Esophagus squamous epithelium (tissue), 5 donors: Measurements from ENCODE around the gene SAMD11. TPM values are rescaled to one million over a fixed set of nuclear protein-coding genes. Genes with fewer than 3 reads are reported as not detected.

Source experiments
- DNase-seq: peaks from one replicate; lab custom pipeline; 2025; lab: John Stamatoyannopoulos, UW
- H3K27ac ChIP-seq, 4 donors: fragments of 200-600 bp; sonication (generic); one replicate each; pipeline ENCODE4 v1.5.1; 2016 to 2019; ENCODE audit warnings: mild to moderate bottlenecking in 1 of 4
- H3K27me3 ChIP-seq, 4 donors: fragments of 200-600 bp; sonication (generic); 1 replicate in 3 of 4; 2 replicates in 1 of 4; pipeline versions ENCODE4 v1.5.1 to v1.6.0; 2017 to 2021; ENCODE audit warnings: antibody characterized with exemption in 1 of 4
- H3K36me3 ChIP-seq, 3 donors: fragments of 200-600 bp; sonication (generic); one replicate each; pipeline ENCODE4 v1.5.1; 2016 to 2019
- H3K4me1 ChIP-seq, 3 donors: fragments of 200-600 bp; sonication (generic); one replicate each; pipeline ENCODE4 v1.5.1; 2017 to 2019
- H3K4me3 ChIP-seq, 4 donors: fragments of 200-600 bp; sonication (generic); 1 replicate in 3 of 4; 2 replicates in 1 of 4; pipeline ENCODE4 v1.5.1; 2016 to 2019; ENCODE audit warnings: mild to moderate bottlenecking in 2 of 4, moderate library complexity in 1 of 4
- H3K9me3 ChIP-seq, 3 donors: fragments of 200-600 bp; sonication (generic); one replicate each; pipeline ENCODE4 v1.5.1; 2016 to 2019
- CTCF ChIP-seq, 6 experiments: fragments of 450-650 bp in 4 of 6; fragments of 200-600 bp in 2 of 6; sonication (generic) in 2 of 6; IDR thresholded peaks; one replicate each; pipeline ENCODE4 v1.5.1; 2016 to 2019; ENCODE audit warnings: antibody characterized with exemption in 6 of 6, mild to moderate bottlenecking in 4 of 6, moderate library complexity in 4 of 6
- POLR2A ChIP-seq, 4 donors: fragments of 450-650 bp; IDR thresholded peaks; one replicate each; pipeline ENCODE4 v1.6.1; 2017; ENCODE audit warnings: antibody characterized with exemption in 4 of 4, mild to moderate bottlenecking in 4 of 4, moderate library complexity in 3 of 4
- WGBS, 2 donors: methylation state at CpG; one replicate each; pipeline ENCODE4 v1.1.5; 2018; 5-methylcytosine and 5-hydroxymethylcytosine counted together
- intact Hi-C: fragments of 100-400 bp; cut with DNase I; formaldehyde crosslinking; loops from one replicate; pipeline ENCODE4 v1.15.0; 2022
- total RNA-seq, 4 donors: library from RNA; depleted of rRNA; stranded (reverse); fragments of >200 nt; gene quantifications; one replicate each; pipeline ENCODE4 v1.1.0, GENCODE V29; 2016
- donor health status: DM: yes; HTN: yes; CAD: no.

SAMD11 gene
- total RNA-seq, 4 donors from 2014 or later = 0.48 to 0.95 (median 0.57) TPM; not detected in 1

- Histone ChIP-seq H3K4me1 (no peaks in the 10 kb centered on the region), H3K36me3 (peaks cover 73 to 100% (median 74%) of the 10 kb centered on the region in 3 donors), H3K9me3 (no peaks in the 10 kb centered on the region), H3K27me3 (no peaks in the 10 kb centered on the region), H3K27ac (no peak overlapping the region), H3K4me3 (no peak overlapping the region)
- no peak for TF ChIP-seq POLR2A (IDR thresholded peaks at IDR 0.05)
- no peak for TF ChIP-seq CTCF (IDR thresholded peaks at IDR 0.05)
- no peak for DNase-seq
- intact Hi-C loops = no loop called here
- WGBS, 2 donors = 87 to 94% methylated on average over 2 to 9 of the region's 23 CpGs
Measured at GRCh38 chr1:950881-951280, 27.2 kb downstream of the SAMD11 start.

- intact Hi-C loops = no loop called here
- peaks cover 73 to 100% (median 79%) of the 10 kb centered on the region in 3 donors for H3K36me3 ChIP-seq
- no peaks in the 10 kb centered on the region for H3K27me3 ChIP-seq
- TF ChIP-seq POLR2A (IDR thresholded peaks at IDR 0.05) (no peak), CTCF (IDR thresholded peaks at IDR 0.05) (peak in 2 of 6 experiments; percentile 10 to 16)
- H3K4me3 ChIP-seq = no peak overlapping the region
- 71 to 74% methylated on average over 3 to 5 of the region's 6 CpGs for WGBS, 2 donors
- H3K27ac ChIP-seq = no peak overlapping the region
- DNase-seq = no peak
- peaks cover 0 to under 1% (median 0%) of the 10 kb centered on the region in 3 donors for H3K4me1 ChIP-seq
- no peaks in the 10 kb centered on the region for H3K9me3 ChIP-seq
Measured at GRCh38 chr1:951364-951763, 27.6 kb downstream of the SAMD11 start.

- Histone ChIP-seq H3K27me3 (no peaks in the 10 kb centered on the region), H3K36me3 (peaks cover 75 to 100% (median 83%) of the 10 kb centered on the region in 3 donors), H3K9me3 (no peaks in the 10 kb centered on the region), H3K4me1 (peaks cover 0 to 8% (median 6%) of the 10 kb centered on the region in 3 donors), H3K27ac (no peak overlapping the region), H3K4me3 (no peak overlapping the region)
- no peak for DNase-seq
- TF ChIP-seq POLR2A (IDR thresholded peaks at IDR 0.05) (no peak), CTCF (IDR thresholded peaks at IDR 0.05) (no peak)
- WGBS, 2 donors = 95 to 100% methylated on average over 1 to 11 of the region's 15 CpGs
- intact Hi-C loops = no loop called here
Measured at GRCh38 chr1:952201-952600, 28.5 kb downstream of the SAMD11 start.

- Histone ChIP-seq H3K27ac (no peak overlapping the region), H3K9me3 (no peaks in the 10 kb centered on the region), H3K4me3 (no peak overlapping the region), H3K36me3 (peaks cover 72 to 96% (median 79%) of the 10 kb centered on the region in 3 donors), H3K27me3 (no peaks in the 10 kb centered on the region), H3K4me1 (peaks cover 4 to 12% (median 9%) of the 10 kb centered on the region in 3 donors)
- DNase-seq = no peak
- WGBS, 2 donors = 83% methylated on average over 4 of the region's 7 CpGs; no CpG with 5 or more reads in 1 of the 2 donors
- TF ChIP-seq CTCF (IDR thresholded peaks at IDR 0.05) (no peak), POLR2A (IDR thresholded peaks at IDR 0.05) (no peak)
- intact Hi-C loops = no loop called here
Measured at GRCh38 chr1:952603-953002, 28.9 kb downstream of the SAMD11 start.

GRCh38 chr1:953524-954320 is 30.0 kb downstream of the SAMD11 start:
- H3K9me3 ChIP-seq = no peaks in the 10 kb centered on the region
- no peak for TF ChIP-seq CTCF (IDR thresholded peaks at IDR 0.05)
- no peak for TF ChIP-seq POLR2A (IDR thresholded peaks at IDR 0.05)
- H3K27me3 ChIP-seq = no peaks in the 10 kb centered on the region
- no peak overlapping the region for H3K4me3 ChIP-seq
- intact Hi-C loops = no loop called here
- H3K36me3 ChIP-seq = peaks cover 65 to 85% (median 68%) of the 10 kb centered on the region in 3 donors
- DNase-seq = no peak
- peaks cover 13 to 24% (median 19%) of the 10 kb centered on the region in 3 donors for H3K4me1 ChIP-seq
- H3K27ac ChIP-seq = no peak overlapping the region
- 81 to 100% methylated on average over 2 to 12 of the region's 32 CpGs for WGBS, 2 donors
